GM21528 (cell line): ENCODE measurements around the gene TMEM170A.
"Not testable (repeated sequence)": the region's sequence is repeated elsewhere in the genome, so short reads cannot be mapped to it uniquely, and the experiment has no call there.

Source experiments
- ATAC-seq: cut with Tn5 transposase; IDR thresholded peaks from one replicate; pipeline ENCODE4 v1.9.1; 2021; ENCODE audit warnings: mild to moderate bottlenecking, moderate library complexity; ENCODE audit not compliant: unreplicated experiment, low FRiP score

The TMEM170A gene, protein sequence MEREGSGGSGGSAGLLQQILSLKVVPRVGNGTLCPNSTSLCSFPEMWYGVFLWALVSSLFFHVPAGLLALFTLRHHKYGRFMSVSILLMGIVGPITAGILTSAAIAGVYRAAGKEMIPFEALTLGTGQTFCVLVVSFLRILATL

DNA sequence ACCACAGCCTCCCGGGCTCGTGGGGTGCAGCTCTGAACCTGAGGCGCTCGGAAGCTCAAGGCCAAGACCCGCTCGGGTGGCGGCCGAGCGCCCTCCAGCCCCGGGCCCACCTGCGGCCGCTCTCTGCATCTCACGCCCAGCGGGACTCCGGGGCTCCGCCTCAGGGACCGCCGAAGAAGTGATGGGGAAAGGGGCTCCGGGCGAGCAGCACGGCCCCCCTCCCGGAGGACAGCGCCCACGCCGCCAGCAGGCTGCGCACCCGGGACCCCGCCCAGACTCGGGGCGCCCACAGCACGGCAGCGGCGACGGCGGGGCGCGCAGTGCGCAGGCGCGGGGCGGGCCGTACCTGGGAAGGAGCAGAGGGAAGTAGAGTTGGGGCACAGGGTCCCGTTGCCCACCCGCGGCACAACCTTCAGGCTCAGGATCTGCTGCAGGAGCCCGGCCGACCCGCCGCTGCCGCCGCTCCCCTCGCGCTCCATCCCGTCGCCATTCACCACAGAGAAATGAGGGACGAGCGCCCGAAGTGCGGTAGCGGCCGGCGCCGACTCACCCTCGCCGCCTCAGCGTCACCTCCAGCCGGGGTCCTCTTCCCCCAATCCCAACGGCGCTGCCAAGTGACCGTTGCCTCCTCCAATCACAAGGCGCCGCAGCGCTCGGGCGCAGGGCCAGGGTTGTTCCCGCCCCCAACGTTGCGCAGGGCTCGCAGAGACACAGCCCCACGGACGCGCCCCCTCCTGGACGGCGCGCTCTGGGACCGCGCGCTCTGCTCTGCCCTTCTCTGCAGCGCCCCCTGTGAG, at the start of gene TMEM170A:
TMEM170A (minus strand) TSS at position 568 of the 797 bp plus-strand sequence; CDS start at position 479, 89 bp downstream.
- ATAC-seq: peak; percentile 95

DNA sequence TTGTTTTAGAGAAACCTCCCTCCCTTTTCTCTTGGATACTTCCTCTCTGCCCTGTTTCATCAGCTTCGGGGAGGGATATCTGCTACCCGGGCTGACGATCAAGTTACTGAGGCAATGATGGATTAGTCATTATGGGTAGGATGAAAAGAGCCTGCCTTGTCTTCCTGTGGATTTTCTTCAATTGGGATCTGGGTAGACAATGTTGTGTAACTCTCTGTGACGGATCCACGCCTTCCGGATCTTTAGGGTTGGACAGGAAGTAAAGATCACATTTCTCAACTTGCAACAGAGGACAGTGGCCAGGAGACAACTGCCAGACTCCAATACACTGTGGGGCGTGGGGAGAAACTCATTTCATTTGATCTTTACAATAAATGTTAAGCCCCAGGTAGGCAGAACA, 42.1 kb upstream of the TMEM170A start:
- no peak for ATAC-seq

DNA sequence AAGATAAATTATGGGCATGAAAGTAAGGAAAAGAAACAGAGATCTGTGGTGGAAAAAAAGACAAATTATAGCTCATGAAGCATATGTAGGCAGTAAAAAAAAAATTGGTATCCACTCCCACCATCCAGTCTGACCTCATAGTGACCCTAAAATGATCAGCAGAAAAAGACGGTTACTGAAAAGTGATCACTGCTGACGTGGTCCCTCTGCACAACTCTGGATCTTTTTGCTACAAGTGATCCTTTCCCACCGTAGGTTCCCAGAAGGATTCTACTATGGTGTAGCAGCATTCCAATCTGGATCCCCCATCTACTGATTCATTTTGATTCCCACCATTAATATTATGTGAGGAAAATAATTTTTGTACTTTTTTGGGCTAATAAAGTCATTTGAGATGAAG, 41.6 kb upstream of the TMEM170A start:
- no peak for ATAC-seq

DNA sequence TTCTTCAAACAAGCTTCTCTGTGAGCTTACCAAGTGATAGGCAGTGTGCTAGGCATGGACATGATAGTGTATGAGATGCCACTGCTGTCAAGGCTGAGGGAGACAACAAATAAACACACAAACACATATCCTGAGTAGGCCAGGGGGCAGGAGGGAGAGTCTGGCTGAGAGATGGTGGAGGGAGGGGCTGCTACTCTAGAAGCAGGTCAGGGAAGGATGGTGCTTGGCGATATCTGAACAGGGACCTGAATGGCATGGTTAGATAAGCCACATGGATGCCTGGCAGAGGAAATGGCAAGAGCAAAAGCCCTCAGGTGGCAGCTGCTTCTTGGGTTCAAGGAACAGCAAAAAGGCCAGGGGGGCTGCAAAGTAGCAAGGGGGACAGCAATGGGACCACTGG, 39.3 kb upstream of the TMEM170A start:
- ATAC-seq: no peak

DNA sequence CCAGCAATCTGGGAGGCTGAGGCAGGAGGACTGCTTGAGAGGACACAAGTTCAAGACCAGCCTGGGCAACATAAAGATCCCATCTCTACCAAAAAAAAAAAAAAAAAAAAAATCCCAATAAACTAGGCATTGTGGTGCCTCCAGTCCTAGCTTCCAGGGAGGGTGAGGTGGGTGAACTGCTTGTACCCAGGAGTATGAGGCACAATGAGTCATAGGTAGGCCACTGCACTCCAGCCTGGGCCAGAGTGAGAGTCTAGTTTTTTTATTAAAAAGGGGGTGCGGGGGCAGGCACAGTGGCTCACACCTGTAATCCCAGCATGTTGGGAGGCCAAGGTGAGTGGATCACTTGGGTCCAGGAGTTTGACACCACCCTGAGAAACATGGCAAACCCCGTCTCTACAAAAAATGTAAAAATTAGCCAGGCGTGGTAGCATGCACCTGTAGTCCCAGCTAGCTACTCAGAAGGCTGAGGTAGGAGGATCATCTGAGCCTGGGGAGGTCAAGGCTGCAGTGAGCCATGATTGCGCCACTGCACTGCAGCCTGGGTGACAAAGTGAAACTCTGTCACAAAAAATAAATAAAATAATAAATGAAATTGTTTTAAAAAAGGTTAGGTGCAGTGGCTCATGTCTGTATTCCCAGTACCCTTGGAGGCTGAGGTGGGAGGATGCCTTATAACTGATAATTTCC, 38.6 kb upstream of the TMEM170A start:
- ATAC-seq: no peak

DNA sequence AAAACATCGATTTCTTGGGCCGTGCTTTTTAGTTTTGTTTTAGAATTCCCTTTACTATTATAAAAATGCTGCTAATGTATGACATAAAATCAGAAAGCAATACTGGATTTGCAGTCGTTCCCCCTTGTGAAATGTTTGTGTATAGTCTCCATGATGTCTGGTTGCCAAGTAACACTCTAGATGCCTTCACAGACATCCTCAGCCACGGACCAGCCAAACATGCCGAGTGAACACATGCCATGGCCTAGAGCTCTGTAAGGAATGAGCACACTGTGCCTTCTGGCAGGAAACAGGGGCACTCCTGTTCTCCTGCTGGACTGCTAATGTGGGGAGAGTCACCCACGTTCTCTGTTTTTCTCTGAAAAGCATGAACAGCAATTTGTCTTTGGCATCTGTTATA, 37.3 kb upstream of the TMEM170A start:
- not testable (repeated sequence) for ATAC-seq

DNA sequence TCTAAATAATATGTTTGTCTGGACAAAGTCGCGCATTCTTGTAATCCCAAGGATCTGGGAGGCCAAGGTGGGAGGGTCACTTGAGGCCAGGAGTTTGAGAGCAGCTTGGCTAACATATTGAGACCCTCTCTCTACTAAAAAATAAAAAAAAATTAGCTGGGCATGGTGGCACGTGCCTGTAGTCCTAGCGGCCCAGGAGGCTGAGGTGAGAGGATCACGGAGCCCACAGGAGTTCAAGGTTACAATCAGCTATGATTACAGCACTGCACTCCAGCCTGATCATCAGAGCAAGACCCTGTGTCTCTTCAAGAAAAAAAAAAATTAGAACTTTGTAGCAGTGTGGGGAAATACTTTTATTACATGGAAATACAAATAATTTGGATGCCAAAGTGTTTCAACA, 36.9 kb upstream of the TMEM170A start:
- ATAC-seq: no peak

DNA sequence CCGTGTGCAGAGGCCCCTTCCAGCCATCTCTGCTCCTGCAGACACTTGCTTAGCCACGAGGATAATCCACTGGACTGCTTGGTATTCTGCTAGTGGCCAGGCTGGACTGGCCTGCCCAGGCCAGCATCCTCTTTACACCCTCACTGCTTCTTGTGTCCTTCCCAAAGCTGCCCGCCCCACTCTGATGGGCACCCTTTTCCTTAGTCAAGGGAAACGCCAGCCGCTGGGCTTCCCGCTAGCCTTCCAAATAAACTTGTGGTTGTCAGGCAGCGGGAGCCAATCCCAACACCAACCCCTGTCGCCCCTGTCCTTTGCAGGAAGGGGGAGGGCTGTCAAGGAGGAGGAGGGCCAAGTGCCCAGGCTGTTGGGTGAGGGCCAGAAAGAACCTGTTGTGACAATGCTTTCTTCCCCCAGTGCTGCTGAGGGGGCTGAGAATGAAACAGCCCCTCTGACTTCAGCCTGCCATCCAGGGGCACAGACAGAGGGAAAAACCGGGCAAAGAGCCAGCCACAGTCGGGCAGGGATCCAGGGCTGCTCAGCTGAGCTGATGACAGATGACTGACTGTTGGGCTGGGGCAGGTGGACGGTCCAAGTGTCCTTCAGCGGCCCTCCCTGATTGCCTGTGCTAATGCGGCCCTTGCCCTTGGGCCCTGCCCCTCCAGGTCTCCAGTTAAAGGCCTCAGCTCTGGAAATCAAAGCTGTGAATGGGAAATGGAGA, 34.3 kb upstream of the TMEM170A start:
- not testable (repeated sequence) for ATAC-seq

DNA sequence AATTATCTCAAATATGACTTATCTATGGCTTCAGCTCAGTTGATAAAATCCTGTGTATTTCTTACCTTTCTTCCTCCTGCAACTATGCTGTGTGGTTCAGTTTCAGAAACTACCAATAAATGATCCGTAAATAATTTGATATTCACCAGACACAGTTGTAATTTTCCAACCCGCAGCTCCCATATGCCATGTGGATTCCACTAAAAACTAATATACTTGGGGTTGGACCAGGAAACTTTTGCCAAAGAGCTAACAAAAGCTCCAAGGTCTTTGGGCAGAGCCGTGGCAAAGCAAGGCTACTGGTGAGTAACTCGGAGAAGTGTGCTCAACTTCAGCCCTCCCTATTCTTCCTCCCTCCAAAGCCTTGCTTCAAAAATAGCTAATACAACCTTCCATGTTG, 33.1 kb upstream of the TMEM170A start:
- no peak for ATAC-seq

DNA sequence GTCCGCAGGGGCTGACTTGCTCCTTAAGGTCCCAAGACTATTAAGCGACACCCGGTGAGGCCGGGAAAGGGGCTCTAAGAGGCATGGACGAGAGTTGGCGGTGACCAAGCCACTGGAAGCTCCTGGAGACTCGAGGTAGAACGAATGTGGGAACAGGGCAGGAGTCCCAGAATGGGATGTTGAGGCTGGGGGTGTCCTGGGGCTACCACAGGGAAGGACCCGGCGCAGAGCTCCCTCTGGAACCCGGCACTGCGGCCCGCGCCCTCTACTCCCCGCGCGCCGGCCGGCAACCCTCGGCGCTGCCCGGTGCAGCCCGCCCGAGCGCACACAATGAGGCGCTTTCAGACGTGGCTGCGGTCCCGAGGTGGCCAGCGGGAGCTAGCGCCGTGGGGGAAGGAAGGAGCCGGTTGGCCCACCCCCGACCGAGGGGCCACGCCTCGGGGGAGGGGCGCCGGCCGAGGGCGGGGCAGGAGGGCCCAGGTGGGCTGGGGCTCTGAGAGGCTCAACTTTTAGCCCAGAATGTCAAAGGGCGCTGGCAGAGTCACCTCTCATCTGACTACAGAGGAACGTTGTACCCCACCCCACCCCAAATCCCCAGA, 30.7 kb upstream of the TMEM170A start, which contains the start of gene CHST6:
CHST6 (minus strand) TSS at position 366 of the 599 bp plus-strand sequence. CDS start 15,613 bp downstream, outside the sequence.
- peak; percentile 52 for ATAC-seq

DNA sequence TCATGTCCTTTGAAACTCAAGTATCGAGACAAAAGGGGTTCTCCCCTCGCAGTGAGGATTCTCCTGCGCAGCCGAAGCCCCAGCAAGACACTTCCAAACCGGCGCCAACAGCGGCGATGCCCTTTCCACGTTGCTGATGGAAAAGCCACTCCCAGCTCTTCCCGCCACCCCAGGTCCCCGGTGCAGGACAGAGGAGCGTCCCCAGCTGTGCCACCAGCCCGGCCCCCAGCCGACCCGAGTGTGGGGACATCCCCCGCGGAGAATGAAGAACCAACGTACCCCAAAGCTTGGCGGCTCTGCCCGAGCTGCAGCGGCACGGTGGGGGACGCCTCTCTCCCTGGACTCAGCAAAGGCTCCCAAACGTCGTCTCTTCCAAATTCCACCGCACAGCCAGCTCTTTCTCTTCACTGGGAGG, 30.2 kb upstream of the TMEM170A start:
- no peak for ATAC-seq

DNA sequence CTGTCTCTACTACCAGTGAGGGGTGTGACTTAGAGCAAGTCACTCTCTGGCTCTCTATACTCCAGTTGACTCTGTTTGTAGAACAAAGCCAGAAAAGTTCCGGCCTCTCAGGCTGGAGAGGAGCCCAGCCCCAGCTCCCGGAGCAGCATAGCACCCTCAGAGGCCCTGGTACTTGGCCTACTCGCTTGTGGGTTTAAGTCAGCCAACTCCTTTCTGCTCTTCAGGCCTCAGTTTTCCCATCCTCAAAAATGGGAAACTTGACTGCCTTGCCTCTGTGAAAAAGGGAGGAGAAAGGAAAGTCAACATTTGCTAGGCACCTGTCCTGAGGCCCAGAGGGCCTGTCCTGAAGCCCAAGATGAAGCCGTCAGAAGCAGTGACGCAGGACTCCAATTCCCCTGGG, 29.7 kb upstream of the TMEM170A start:
- ATAC-seq: no peak

DNA sequence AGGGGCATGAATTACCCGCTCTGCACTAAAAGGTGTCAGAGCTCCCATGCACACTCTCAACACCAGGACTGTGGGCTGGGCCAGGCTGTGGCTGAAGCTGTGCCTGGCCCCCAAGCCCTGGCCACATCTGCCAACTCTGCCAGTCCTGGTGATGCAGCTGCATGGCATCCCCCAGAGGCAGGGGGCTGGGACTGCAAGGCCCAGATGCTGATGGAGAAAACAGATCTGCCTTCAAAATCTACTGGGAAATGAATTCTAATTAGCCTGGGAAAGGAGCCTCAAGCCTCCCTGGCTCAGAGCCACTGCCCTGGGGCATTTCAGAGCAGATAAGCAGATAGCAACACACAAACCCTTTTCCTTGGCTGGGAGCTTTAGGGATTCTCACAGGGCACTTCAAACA, 27.4 kb upstream of the TMEM170A start:
- no peak for ATAC-seq

DNA sequence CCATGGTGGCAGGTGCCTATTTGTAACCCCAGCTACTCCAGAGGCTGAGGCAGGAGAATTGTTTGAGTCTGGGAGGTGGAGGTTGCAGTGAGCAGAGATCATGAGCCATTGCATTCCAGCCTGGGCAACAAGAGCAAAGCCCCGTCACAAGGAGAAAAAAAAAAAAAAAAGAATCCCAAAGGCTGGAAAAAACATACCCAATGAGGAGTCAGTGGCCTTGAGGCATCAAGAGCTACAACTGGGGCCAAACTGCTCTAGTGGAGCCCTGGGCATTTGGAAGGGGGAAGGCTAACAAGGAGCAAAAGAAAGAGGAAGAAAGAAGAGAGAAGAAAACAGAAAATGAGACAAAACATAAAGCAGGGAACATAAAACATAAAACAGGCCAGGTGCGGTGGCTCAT, 23.8 kb upstream of the TMEM170A start:
- no peak for ATAC-seq

DNA sequence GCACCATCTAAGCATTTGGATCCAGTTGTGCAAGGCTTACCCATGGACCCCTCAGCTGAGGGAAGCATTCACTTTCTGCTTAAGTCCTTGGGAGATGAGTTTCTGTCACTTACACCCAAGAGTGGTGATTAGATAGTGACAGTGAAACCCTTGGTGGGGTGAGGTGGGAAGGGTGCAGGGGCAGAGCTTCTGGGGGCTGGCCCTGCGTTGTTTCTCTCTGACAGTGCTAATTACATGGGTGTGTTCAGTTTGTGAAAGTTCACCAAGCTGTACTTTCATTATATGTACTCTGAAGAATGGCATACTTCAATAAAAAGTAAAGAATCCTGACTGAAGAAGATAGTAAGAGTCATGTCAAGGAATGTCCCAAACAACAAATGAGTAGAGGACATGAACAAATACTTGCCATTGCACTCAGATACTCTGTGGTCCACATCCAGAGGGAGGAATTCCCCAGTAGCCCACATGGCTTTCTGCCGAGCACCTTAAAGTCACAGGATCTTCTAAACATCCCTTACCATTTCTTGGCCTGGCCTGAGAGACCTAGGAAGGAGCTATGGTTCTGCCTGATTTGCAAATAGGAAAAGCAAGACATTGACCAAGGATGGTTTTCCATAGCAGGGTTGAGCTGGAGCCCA, 22.3 kb upstream of the TMEM170A start:
- no peak for ATAC-seq

DNA sequence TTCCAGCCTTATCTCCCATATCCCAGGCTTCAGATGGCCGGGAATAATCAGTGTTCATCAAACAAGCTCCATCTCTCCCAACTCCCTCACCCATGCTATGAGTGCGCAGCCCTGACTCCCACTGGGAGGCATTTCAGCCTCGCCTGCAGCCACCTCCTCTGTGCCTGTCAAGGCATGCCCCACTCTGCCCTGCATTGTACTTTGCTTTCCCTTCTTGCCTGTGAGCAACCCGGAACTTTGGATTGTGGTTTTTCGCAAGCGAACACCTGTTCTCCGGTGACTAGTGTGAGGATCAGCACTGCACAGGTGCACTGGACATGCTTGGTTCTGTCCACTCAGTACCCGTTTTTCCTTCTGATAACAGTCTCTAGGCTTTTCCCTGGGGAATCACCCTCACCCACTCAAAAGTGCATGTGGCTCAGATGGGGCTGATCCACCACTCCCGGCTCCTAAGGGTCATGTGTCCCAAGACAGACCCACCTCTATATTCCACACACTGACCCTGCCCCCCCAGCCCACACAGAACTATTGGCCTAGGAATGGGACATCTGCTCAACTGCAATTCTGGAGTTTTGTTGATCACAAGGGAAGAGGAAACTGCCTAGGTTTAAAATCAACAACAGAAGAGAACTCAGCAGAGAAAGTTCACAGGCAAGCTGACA, 21.7 kb upstream of the TMEM170A start:
- ATAC-seq: no peak

DNA sequence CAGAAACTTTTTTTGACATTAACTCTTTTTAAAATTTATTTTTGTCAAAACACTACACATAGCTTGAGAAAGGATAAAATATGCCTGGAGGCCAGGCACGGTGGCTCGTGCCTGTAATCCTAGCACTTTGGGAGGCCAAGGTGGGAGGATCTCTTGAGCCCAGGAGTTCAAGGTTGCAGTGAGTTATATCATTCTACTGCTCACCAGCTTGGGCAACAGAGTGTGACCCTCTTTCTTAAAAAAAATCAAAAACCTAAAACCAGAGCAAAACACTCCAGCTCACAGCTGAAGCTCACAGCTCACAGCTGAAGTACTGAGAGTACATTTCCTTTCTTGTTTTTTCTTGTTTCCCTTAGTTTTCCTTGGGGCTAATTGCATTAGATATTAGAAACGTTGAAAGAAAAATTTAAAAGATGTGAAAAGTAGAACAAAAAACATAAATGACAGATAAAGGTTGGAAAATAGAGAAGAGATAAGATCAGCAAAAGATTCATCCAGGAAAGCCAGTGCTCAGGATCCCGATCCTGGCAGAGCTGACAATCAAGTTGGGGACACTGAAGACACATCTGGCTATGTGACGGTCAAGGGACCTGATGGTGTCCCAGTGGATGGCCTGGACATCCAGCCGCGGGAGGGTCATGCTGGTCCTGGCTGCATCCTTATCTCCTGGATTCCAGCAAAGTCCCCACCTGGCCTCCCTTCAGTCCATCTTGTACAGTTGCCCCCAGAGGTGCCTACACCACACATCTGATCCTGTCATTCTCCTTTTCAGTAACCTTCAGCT, 20.9 kb upstream of the TMEM170A start:
- peak; percentile 61 for ATAC-seq

DNA sequence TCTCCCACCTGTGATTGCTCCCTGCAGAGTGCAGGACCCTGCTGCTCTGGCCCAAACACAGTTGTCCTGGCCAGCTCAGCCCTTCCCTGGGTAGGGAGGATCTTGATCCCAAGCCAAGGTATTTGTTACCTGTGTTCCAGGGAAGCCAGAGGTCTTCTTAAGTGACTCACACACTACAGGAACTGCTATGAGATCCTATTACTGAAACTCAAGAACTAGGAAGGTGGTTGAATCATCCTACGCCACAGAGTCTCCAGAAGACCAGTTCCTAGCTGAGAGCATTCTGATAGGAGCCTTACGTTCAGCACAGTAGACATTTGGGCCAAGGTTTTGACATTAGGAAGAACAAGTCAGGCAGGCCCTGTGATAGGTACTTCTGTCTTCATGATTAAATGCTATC, 18.7 kb upstream of the TMEM170A start:
- ATAC-seq: no peak
